Fibroblast of skin of scalp (primary cell): ENCODE results near the gene P3H4.

ENCODE experiments used
- DNase-seq: peaks from one replicate; pipeline ENCODE4 v3.0.0-alpha.2; 2013

Gene P3H4

GRCh38 chr17:41821776-41822175 is 10.0 kb upstream of the P3H4 start:
- no peak for DNase-seq

- DNase-seq, result no peak
Observed at GRCh38 chr17:41818024-41818423, 6.3 kb upstream of the P3H4 start.

GRCh38 chr17:41816637-41817320 is 5.0 kb upstream of the P3H4 start:
- no peak for DNase-seq

GRCh38 chr17:41814195-41814594 is 2.4 kb upstream of the P3H4 start:
- DNase-seq, result no peak

GRCh38 chr17:41813699-41814124 is 2.0 kb upstream of the P3H4 start:
- DNase-seq, result peak; percentile 42

- DNase-seq, result no peak
Observed at GRCh38 chr17:41813152-41813680, 1.5 kb upstream of the P3H4 start.

GRCh38 chr17:41812381-41813151 is 817 bp upstream of the P3H4 start, which contains the start of gene FKBP10:
TSS of gene FKBP10 (plus strand) at chr17:41813004. CDS start at chr17:41813035, 31 bp downstream.
- peak; percentile 95 for DNase-seq

- DNase-seq, result no peak
Observed at GRCh38 chr17:41810659-41811548, 845 bp downstream of the P3H4 start.

GRCh38 chr17:41806685-41807445 is 4.9 kb downstream of the P3H4 start:
- no peak for DNase-seq

- DNase-seq, result no peak
Observed at GRCh38 chr17:41803049-41804020, 8.4 kb downstream of the P3H4 start.

GRCh38 chr17:41801374-41802271 is 10.1 kb downstream of the P3H4 start:
- peak; percentile 74 for DNase-seq

GRCh38 chr17:41800601-41801373 is 11.0 kb downstream of the P3H4 start:
- peak; percentile 65 for DNase-seq

- DNase-seq, result no peak
Observed at GRCh38 chr17:41799366-41799765, 12.4 kb downstream of the P3H4 start.

GRCh38 chr17:41797377-41797776 is 14.4 kb downstream of the P3H4 start:
- no peak for DNase-seq

- no peak for DNase-seq
Observed at GRCh38 chr17:41796121-41796895, 15.4 kb downstream of the P3H4 start.

GRCh38 chr17:41794540-41794975 is 17.2 kb downstream of the P3H4 start:
- no peak for DNase-seq

- peak; percentile 58 for DNase-seq
Observed at GRCh38 chr17:41793784-41794539, 17.8 kb downstream of the P3H4 start.
